Measurements from ENCODE around the gene CSF3.
A peak's percentile ranks its signal among the peaks of the same experiment; 100 is the strongest.

The CSF3 gene

GRCh38 chr17:40025991-40026815, 11.0 kb downstream of the CSF3 start:
- no peak for DNase-seq

GRCh38 chr17:40026816-40027613, 11.8 kb downstream of the CSF3 start:
- peak; percentile 15 for DNase-seq

DNA sequence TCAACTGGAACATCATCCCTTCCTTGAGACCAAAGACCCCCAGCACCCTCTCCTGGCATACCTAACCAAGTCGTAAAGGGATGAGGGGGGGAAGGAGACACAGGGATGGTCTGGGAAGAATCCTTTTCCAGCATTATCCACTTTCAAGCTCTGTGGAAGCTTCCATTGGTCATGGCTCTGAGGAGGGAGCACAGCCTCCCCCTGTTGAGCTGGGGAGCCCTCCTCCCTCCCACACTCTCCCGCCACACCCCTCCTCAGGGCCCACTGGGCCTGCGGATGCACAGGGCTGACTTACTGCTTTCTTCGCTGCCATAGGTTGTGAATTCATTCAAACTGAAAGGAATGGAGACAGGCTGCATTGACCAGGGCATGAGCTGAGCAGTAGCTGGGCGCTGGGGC, 12.4 kb downstream of the CSF3 start:
- no peak for DNase-seq

GRCh38 chr17:40028595-40028994, 13.4 kb downstream of the CSF3 start:
- DNase-seq, result no peak

DNA sequence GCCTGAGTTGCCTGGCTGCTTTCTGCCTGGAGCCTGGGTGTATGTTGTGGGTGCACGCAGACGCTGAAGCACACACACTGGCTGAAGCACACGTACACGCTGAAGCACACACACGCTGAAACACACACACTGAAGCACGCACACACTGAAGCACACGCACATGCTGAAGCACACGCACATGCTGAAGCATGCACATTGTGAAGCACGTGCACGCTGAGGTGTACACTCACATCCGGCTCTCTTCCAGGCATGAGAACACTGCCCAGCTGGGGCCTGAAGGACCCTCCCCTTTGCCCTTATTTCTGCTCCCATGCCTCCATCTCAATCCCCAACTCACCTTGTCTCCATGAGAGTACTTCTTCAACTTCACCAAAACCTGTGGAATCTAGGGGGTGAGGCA, 16.5 kb downstream of the CSF3 start:
- no peak for DNase-seq

DNA sequence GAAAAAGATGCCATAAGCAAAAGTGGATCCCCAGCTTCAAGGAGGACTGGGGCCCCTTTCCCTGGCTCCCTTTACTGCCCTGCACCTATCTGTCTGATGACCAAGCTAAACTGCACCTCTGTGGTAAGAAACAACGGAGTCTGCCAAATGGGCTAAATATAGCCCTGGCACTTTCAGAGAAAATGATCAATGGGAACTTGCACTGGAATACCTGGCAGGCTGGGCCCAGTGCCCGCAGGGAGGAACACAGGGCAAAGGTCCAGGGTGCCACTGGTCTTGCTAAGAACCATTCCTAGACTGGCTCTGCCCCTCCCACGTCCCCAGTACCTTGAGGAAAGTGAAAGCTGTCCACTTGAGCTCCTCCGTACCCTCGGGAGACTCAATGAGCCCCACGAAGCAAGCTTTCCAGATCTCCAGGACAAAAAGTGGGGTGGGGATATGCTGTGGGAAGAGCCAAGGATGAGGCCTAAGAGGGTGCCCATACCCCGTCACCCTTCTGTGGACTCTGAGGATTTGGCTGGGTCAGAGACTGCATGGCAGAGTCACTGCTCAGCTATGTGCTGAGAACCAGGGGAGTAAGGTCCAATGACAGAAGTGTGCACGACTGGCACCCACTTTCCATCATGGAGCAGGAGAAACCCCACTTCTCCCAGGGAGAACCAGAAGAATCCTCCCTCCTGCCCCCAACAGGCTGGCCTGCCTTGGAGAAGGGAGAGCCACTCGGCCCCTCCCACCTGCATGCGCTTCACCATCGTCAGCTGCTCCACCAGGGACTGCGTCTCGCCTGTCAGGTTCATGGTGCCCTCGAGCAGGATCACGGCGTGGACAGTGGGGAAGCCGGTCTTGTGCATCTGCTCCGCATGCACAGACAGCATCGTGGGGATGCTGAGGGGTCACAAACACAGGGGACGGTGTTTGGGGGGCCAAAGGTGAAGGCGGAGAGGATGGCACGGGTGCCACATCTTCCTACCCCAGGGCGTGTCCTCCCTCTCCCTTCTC, 17.4 kb downstream of the CSF3 start:
- DNase-seq, result no peak

DNA sequence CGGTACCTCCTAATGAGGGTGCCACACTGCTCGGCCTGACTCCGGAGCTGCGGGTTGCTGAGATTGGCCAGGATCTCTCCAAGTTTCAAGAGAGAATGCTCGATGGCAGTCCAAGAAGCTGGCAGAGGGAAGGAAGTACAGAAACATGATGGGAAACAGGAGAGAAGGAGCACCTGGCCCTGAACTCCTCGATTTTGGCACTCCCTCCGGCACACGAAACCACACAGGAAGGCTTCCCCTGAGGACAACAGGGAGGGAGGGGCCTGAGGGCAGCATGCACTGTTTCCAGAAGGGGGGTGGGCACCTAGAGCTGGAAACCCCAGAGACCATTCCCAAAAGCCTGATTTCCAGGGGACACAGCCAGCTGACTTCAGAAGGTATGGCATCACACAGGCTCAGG, 18.1 kb downstream of the CSF3 start:
- no peak for DNase-seq

GRCh38 chr17:40034426-40035161, 19.4 kb downstream of the CSF3 start:
- no peak for DNase-seq

- DNase-seq, result no peak
Measured at GRCh38 chr17:40035162-40035559, 19.9 kb downstream of the CSF3 start.

- no peak for DNase-seq
Measured at GRCh38 chr17:40038882-40039513, 23.8 kb downstream of the CSF3 start.

DNA sequence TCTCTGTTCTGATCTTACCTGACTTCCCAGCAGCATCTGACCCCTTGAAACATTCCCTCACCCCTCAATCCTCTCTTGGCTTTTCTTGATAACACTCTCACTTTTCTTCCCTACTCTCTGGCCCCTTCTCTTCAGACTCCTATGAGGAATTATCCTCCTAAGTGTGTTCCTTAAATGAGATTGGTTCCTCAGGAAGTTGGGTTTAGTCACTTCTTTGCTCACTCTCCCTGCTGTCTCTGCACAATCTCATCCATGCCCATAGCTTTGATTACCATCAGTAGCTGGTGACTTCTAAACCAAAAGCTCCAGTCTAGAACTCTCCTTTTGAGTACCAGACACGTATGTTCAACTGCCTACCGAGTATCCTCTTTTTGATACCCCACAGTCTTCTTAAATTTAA, 26.0 kb downstream of the CSF3 start:
- no peak for DNase-seq

DNA sequence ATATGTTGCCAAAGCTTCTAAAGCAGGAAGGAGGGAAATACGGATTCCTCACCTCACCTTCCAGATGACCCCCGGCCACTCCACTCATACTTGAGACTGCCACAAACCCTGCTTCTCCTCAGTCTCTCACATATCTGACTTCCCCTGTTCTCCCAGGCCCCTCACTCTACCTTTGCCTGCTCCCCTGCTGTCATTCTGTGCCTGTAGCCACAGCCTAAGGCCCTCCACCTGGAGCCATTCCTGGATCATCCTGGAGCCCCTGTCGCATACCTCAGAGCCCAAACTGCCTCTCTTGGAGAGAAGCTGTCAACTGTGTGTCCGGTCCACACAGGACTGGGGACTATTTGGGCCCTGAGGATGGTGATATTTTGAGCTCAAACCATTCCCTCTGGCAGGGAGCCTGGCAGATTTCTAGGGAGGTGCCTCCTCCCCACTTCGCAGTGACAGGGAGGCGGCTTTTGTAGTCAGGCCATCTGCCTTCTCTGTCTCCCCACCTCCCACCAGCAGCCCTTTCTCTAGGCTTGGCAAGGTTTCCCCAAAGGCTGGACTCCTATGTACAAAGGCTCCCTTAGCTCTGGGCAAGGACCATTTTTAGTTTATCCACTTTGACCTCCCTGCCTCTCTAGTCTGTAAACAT, 41.3 kb downstream of the CSF3 start:
- DNase-seq, result no peak

DNA sequence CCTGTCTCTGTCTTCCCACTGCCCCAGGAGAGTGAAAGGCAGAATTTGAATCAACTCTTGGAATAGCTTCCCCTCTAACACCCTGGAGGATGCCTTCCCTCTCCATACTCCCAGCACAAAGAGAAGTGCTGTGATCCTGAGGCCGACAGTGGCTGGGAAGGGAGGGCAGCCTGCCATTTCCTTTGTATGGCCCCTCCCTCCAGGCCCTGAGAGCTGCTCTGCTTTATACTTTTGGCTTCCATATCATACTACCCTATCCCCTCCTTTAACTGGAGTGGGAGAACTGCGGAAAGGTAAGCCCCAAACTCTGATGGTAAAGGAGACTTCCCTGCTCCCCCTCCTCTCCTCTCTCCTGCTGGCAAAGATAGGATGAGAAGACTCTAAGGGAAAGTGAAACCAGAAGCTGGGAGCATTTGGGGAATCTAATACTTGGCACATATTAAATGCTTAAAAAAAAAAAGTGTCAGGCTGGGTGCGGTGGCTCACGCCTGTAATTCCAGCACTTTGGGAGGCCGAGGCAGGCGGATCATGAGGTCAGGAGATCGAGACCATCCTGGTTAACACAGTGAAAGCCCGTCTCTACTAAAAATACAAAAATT, 43.0 kb downstream of the CSF3 start:
- no peak for DNase-seq

GRCh38 chr17:40058865-40059264, 43.6 kb downstream of the CSF3 start:
- DNase-seq, result no peak

- DNase-seq, result no peak
Measured at GRCh38 chr17:40059729-40060475, 44.7 kb downstream of the CSF3 start.

DNA sequence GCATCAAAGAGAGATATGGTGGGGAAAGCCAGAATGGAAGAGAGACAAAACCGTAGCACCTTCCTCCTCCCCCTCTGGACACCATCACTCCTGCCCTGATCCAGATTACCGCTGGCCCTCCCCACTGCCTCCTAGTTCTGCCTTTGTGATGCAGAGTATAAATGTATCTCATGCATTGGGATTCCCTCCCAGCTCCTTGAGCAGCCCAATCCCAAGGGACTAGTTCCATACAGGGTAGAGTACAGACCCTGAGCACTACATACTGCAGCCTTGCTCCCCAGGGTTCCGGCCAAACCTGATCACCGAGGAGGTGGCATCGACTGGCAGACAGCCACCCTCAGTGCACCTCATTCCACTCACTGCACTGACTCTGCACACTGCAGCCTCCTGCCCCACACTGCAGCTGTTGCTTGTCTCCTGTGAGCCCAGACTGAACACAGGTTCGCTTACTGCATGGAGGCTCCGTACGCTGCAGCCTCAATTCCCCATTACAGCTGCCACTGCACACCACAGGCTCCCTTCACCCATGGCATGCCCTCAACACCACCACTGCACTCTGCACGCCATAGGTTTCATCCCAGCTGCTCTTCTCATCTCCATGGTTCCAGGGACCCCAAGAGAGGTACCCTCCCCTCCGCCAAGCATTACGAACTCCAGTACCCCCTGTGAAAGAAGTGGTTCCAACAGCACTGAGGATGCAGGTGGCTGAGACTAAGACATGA, 45.8 kb downstream of the CSF3 start:
- DNase-seq, result no peak

DNA sequence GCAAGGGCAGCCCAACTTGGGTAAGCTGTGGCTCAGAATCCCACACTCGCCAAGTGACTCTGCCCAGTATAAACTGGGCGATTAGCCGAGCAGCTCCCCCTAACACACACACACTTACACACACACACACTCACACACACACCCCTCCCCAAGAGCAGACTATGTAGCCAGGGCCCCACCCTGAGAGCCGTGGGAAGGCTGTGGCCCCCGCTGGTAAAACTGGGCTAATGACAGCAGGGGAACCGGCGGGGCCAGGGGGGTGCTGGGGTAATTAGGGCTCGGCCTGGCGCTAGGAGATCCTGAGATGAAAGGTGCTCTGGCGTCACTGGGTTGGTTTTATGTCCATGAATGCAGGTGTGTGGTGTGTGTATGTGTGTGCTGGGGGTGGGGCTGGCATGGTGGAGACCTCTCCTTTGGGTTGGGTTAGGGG, 46.4 kb downstream of the CSF3 start:
- no peak for DNase-seq

DNA sequence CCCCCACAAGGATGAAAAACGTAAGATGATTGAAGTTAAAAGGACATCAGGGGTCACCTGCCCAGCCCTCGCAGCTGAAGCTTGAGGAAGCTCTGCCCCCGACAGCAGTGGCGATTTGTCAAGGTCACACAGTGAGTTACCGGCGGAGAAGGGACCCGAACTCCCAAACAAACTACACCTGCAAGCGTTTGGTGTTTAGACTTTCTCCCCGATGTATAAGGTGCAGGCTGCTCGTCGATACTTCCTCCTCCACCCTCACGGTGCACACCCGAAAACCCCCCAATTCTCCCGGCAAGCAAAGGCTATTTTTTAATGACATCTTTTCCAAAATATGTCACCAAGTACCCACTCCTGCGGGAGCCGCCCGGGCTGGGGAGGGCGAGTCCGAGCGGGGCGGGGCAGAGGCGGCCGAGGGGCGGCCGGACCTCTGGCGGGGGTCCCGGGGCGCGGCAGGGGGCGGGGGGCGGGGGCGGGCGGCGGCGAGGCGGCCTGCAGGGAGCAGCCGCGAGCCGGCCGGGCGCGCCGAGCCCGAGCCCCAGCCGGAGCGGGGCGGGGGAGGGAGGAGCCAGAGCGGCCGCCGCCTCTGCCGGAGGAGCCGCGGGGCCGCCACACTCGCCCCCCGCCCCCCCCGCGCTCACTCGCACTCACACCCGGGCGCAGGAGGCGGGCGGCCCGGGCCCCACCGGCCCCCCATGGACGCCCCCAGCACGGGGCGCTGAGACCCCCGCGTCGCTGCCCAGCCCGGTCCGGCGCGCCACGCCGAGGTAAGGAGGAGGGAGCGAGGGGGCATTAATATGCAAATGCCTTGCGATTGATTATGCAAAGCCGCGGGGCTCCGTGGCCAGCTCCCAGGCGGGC, 47.3 kb downstream of the CSF3 start, which contains the start of gene THRA:
Gene THRA, plus strand, starts transcription at position 637 of the 858 bp plus-strand sequence. CDS start 11,524 bp downstream, outside the sequence.
- DNase-seq, result no peak
